Ovary (tissue), 9 donors: ENCODE results near the gene FCN1. TPM values are rescaled to one million over a fixed set of nuclear protein-coding genes. Genes with fewer than 3 reads are reported as not detected.
A peak's percentile ranks its signal among the peaks of the same experiment; 100 is the strongest.

ENCODE experiments used
- DNase-seq, 5 donors: peaks; one replicate each; pipeline ENCODE4 v3.0.0-alpha.2; 2019 to 2020
- H3K27ac ChIP-seq, 2 donors: fragments of 200-600 bp; one replicate each; pipeline versions ENCODE4 v1.5.1 to v1.8.0; 2019 to 2022
- H3K27me3 ChIP-seq: fragments of 200-600 bp; one replicate; pipeline ENCODE4 v1.8.0; 2022
- H3K36me3 ChIP-seq: fragments of 200-600 bp; sonication (generic); one replicate; pipeline ENCODE4 v1.5.1; 2019
- H3K4me1 ChIP-seq: one replicate; pipeline ENCODE4 v1.8.1; 2013; ENCODE audit warnings: mild to moderate bottlenecking, moderate library complexity; ENCODE audit not compliant: insufficient read depth
- H3K4me3 ChIP-seq: fragments of 200-600 bp; sonication (generic); one replicate; pipeline ENCODE4 v1.5.1; 2017
- H3K9me3 ChIP-seq, 2 donors: fragments of 200-600 bp in 1 of 2; sonication (generic) in 1 of 2; one replicate each; pipeline versions ENCODE4 v1.5.1 to v1.8.1; 2013 to 2019; ENCODE audit warnings: mild to moderate bottlenecking in 1 of 2, moderate library complexity in 1 of 2
- EP300 ChIP-seq: sonication (generic); formaldehyde crosslinking; IDR thresholded peaks from one replicate; pipeline ENCODE4 v1.6.1; 2017; ENCODE audit warnings: antibody characterized with exemption
- POLR2A ChIP-seq: fragments of 450-650 bp; IDR thresholded peaks from one replicate; pipeline ENCODE4 v1.6.1; 2017; ENCODE audit warnings: antibody characterized with exemption, mild to moderate bottlenecking, moderate library complexity
- WGBS, 3 donors: extraction: QIAGEN DNeasy Blood & Tissue Kit in 1 of 3; methylation state at CpG; one replicate each; pipeline versions ENCODE4 v1.1.5 to v1.1.7; 2013 to 2017; 5-methylcytosine and 5-hydroxymethylcytosine counted together
- intact Hi-C, 4 donors: fragments of 100-400 bp; cut with DNase I; formaldehyde crosslinking; loops; one replicate each; pipeline versions ENCODE4 v1.11.0 to v1.15.1; 2022 to 2023
- polyA plus RNA-seq, 2 donors: library from polyadenylated mRNA; stranded (reverse); fragments of 200-250 nt in 1 of 2; fragments of 350-450 nt in 1 of 2; fragmentation: Illumina TruSeq in 1 of 2; extraction: RNeasy Lipid Tissue Mini Kit (QIAGEN cat#74804) in 1 of 2; gene quantifications; one replicate each; pipeline ENCODE4 v1.2.3, GENCODE V29; 2013 to 2014
- total RNA-seq, 7 donors: library from RNA; depleted of rRNA in 2 of 7; stranded (reverse); fragments of >200 nt in 2 of 7; fragmentation: NEBNext Ultra II Directional in 3 of 7; extraction: Animal tissue kit (Norgen Biotek cat#: 25700) in 3 of 7; gene quantifications; one replicate each; pipeline versions ENCODE4 v1.1.0 to v1.2.4, GENCODE V29; 2016 to 2023
- TF ChIP-seq, protein P1 (sequence below), 3 donors: fragments of 450-650 bp in 2 of 3; fragments of 200-600 bp in 1 of 3; IDR thresholded peaks; one replicate each; pipeline versions ENCODE4 v1.5.1 to v1.8.0; 2016 to 2022; ENCODE audit warnings: antibody characterized with exemption in 3 of 3, mild to moderate bottlenecking in 1 of 3
- donor health status: DM: no; HTN: no; CAD: no; lungs with moderate emphysema.
- donor health status: DM: no; HTN: no; CAD: no.
- donor health status: Bipolar disorder and iron deficiency.
- donor health status: DM: yes; HTN: yes; CAD: no.
- donor health status: DM: no; HTN: no; CAD: no.
- donor health status: DM: yes; HTN: yes; CAD: no.

Gene FCN1
- total and polyA plus RNA-seq, 9 donors: 0.43 to 5.0 (median 1.9) TPM; not detected in 2

- Histone ChIP-seq H3K27ac (no peak overlapping the region), H3K27me3 (no peaks in the 10 kb centered on the region), H3K36me3 (no peaks in the 10 kb centered on the region), H3K4me3 (no peak overlapping the region), H3K9me3 (no peaks in the 10 kb centered on the region), H3K4me1 (peaks cover 7% of the 10 kb centered on the region)
- 93 to 95% (median 94%) methylated on average over 12 of the region's 12 CpGs for WGBS, 3 donors
- TF ChIP-seq, protein P1, sequence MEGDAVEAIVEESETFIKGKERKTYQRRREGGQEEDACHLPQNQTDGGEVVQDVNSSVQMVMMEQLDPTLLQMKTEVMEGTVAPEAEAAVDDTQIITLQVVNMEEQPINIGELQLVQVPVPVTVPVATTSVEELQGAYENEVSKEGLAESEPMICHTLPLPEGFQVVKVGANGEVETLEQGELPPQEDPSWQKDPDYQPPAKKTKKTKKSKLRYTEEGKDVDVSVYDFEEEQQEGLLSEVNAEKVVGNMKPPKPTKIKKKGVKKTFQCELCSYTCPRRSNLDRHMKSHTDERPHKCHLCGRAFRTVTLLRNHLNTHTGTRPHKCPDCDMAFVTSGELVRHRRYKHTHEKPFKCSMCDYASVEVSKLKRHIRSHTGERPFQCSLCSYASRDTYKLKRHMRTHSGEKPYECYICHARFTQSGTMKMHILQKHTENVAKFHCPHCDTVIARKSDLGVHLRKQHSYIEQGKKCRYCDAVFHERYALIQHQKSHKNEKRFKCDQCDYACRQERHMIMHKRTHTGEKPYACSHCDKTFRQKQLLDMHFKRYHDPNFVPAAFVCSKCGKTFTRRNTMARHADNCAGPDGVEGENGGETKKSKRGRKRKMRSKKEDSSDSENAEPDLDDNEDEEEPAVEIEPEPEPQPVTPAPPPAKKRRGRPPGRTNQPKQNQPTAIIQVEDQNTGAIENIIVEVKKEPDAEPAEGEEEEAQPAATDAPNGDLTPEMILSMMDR (IDR thresholded peaks at IDR 0.05): no peak
- TF ChIP-seq EP300: no peak
- no peak for TF ChIP-seq POLR2A
- peak in 1 of 5 donors; percentile 11 for DNase-seq
- intact Hi-C loops: no loop called here
Observed at GRCh38 chr9:134949681-134950385, 32.1 kb upstream of the FCN1 start.

DNA sequence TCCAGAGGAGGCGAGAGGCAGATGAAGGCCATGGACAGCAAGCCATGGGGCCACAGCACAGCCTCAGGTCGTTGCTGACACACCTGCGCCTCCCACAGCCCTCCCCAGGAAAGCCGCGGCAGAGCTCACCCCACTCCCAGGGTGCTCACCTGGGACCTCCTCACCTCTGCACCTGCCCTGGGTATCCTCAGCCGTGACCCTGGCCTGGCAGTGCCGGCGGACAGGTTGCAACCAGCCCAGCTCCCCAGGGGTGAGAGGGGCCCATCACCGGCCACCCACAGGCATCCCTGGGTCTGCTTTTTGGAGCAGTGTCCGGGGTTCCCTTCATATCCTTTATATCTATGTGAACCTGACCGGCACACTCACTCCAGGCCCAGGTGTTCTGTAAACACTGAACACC is 30.4 kb upstream of the FCN1 start:
- Histone ChIP-seq H3K4me1 (peaks cover 15% of the 10 kb centered on the region), H3K9me3 (no peaks in the 10 kb centered on the region), H3K36me3 (no peaks in the 10 kb centered on the region), H3K4me3 (no peak overlapping the region), H3K27ac (no peak overlapping the region), H3K27me3 (no peaks in the 10 kb centered on the region)
- intact Hi-C loops: no loop called here
- TF ChIP-seq, protein P1 (IDR thresholded peaks at IDR 0.05): no peak
- TF ChIP-seq EP300 (no peak), POLR2A (no peak)
- 84 to 89% (median 88%) methylated on average over 11 of the region's 11 CpGs for WGBS, 3 donors
- no peak for DNase-seq

DNA sequence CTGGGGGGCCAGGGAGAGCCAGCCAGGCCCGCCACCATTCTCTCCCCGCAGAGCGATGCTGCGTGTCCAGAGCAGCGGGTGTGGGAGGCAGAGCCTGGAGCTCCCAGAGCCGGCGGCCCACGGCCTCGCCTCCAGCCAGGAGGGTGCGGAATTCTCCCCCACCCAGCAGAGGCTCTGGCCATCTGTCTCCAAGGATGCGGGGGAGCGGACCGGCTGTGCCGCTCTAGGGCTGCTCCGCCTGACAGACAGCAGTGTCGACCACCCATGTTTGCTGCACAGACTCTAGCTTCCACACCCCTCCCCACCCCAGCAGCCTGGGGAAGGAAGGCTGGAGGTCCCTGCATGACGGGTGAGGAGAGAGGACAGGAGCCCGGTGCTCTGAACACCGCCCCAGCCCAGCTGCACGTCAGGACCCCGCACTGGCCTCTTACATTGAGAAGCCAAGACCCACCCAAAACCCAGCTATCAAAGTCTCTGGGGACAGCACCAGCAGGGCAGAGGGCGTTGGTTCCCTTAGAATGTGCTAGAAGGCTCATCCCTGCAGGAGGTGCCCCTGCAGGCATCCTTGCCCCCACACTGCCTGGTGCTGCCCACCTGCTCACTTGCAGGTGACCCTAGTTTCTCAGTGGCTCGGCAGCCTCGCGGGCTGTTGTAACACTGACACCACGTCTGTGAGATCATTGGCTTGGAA is 29.7 kb upstream of the FCN1 start:
- H3K27me3 ChIP-seq: no peaks in the 10 kb centered on the region
- intact Hi-C loops: no loop called here
- no peaks in the 10 kb centered on the region for H3K36me3 ChIP-seq
- H3K4me1 ChIP-seq: peaks cover 20% of the 10 kb centered on the region
- no peak overlapping the region for H3K27ac ChIP-seq
- H3K9me3 ChIP-seq: no peaks in the 10 kb centered on the region
- TF ChIP-seq POLR2A (no peak), EP300 (no peak)
- TF ChIP-seq, protein P1 (IDR thresholded peaks at IDR 0.05): no peak
- no peak overlapping the region for H3K4me3 ChIP-seq
- peak; percentile 45 to 70 (median 55) for DNase-seq
- 13 to 17% (median 15%) methylated on average over 19 to 26 of the region's 26 CpGs for WGBS, 3 donors

- no peak overlapping the region for H3K4me3 ChIP-seq
- TF ChIP-seq, protein P1 (IDR thresholded peaks at IDR 0.05): no peak
- TF ChIP-seq EP300 (no peak), POLR2A (no peak)
- no peaks in the 10 kb centered on the region for H3K9me3 ChIP-seq
- H3K27ac ChIP-seq: no peak overlapping the region
- no peaks in the 10 kb centered on the region for H3K36me3 ChIP-seq
- peaks cover 21% of the 10 kb centered on the region for H3K4me1 ChIP-seq
- H3K27me3 ChIP-seq: no peaks in the 10 kb centered on the region
- DNase-seq: no peak
- intact Hi-C loops: no loop called here
Observed at GRCh38 chr9:134946663-134947062, 29.0 kb upstream of the FCN1 start.
